Breast epithelium (tissue), 4 donors: ENCODE data around the gene MB21D2. TPM values are rescaled to one million over a fixed set of nuclear protein-coding genes. Genes with fewer than 3 reads are reported as not detected.

Experiments used
- DNase-seq, 2 donors: peaks; one replicate each; pipeline ENCODE4 v3.0.0-alpha.2; 2019; ENCODE audit warnings: low spot score in 2 of 2
- H3K27ac ChIP-seq, 2 donors: fragments of 200-600 bp; sonication (generic) in 1 of 2; one replicate each; pipeline ENCODE4 v1.5.1; 2016 to 2019; ENCODE audit warnings: mild to moderate bottlenecking in 1 of 2
- H3K27me3 ChIP-seq, 2 donors: fragments of 200-600 bp; sonication (generic) in 1 of 2; one replicate each; pipeline versions ENCODE4 v1.5.1 to v1.6.0; 2017 to 2019; ENCODE audit warnings: control low read depth in 1 of 2, mild to moderate bottlenecking in 1 of 2
- H3K36me3 ChIP-seq: fragments of 200-600 bp; one replicate; pipeline ENCODE4 v1.5.1; 2019
- H3K4me1 ChIP-seq, 2 donors: fragments of 200-600 bp; sonication (generic); one replicate each; pipeline ENCODE4 v1.5.1; 2016 to 2019; ENCODE audit warnings: control low read depth in 1 of 2
- H3K4me3 ChIP-seq, 3 donors: fragments of 200-600 bp; sonication (generic); 1 replicate in 2 of 3; 2 replicates in 1 of 3; pipeline ENCODE4 v1.5.1; 2016 to 2019; ENCODE audit warnings: mild to moderate bottlenecking in 3 of 3, moderate library complexity in 2 of 3
- H3K9me3 ChIP-seq, 2 donors: fragments of 200-600 bp; sonication (generic) in 1 of 2; one replicate each; pipeline ENCODE4 v1.5.1; 2016 to 2019; ENCODE audit warnings: control low read depth in 1 of 2
- CTCF ChIP-seq, 3 donors: fragments of 450-650 bp; IDR thresholded peaks; one replicate each; pipeline ENCODE4 v1.5.1; 2016 to 2017; ENCODE audit warnings: antibody characterized with exemption in 3 of 3, mild to moderate bottlenecking in 3 of 3, moderate library complexity in 3 of 3
- POLR2A ChIP-seq: fragments of 450-650 bp; IDR thresholded peaks from one replicate; pipeline ENCODE4 v1.6.1; 2016; ENCODE audit warnings: antibody characterized with exemption, mild to moderate bottlenecking, moderate library complexity
- POLR2AphosphoS5 ChIP-seq, 3 donors: sonication (generic); formaldehyde crosslinking; IDR thresholded peaks; one replicate each; pipeline ENCODE4 v1.6.1; 2017; ENCODE audit warnings: antibody characterized with exemption in 3 of 3
- intact Hi-C: fragments of 100-400 bp; cut with DNase I; formaldehyde crosslinking; loops from one replicate; pipeline ENCODE4 v1.15.1; 2023; ENCODE audit warnings: low total_unique reads
- total RNA-seq, 3 donors: library from RNA; depleted of rRNA; stranded (reverse); fragments of >200 nt; gene quantifications; one replicate each; pipeline ENCODE4 v1.1.0, GENCODE V29; 2016

The MB21D2 gene
- total RNA-seq, 3 donors from 2014 or later: 4.0 to 11.9 (median 6.2) TPM

DNA sequence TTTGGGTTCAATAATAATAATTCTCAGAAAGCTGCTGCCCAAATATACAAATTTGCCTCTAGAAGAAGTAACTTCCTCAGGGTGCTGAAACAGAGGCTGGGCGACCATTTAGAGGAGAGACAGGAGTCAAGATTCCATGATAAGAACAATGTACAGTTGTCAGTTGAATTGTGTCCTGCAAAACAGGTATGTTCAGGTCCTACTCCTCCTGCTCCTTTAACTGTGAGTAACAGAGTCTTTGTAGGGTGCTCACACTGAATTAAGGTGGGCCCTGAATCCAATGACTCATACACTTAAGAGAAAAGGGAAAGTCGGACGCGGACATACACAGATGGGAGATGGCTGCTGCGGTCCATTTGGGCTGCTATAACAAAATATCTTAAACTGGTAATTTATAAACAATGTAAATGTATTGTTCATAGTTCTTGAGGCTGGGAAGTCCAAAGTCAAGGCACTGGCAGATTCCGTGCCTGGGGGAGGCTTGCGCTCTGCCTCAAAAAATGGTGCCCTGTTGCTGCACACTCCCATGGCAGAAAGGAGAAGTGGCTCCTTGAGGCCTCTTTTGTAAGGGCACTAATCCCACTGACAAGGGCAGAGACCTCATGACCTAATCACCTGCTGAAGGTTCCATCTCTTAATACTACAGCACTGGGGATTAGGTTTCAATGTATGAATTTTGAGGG lies 55.1 kb downstream of the MB21D2 start:
- no peak overlapping the region for H3K4me3 ChIP-seq
- H3K27ac ChIP-seq: no peak overlapping the region
- DNase-seq: no peak
- no peaks in the 10 kb centered on the region for H3K36me3 ChIP-seq
- no peaks in the 10 kb centered on the region for H3K9me3 ChIP-seq
- intact Hi-C loops: no loop called here
- no peaks in the 10 kb centered on the region for H3K27me3 ChIP-seq
- H3K4me1 ChIP-seq: no peaks in the 10 kb centered on the region
- no peak for TF ChIP-seq CTCF (IDR thresholded peaks at IDR 0.05)
- no peak for TF ChIP-seq POLR2AphosphoS5 (IDR thresholded peaks at IDR 0.05)
- TF ChIP-seq POLR2A: no peak

- no peaks in the 10 kb centered on the region for H3K4me1 ChIP-seq
- no peak overlapping the region for H3K27ac ChIP-seq
- TF ChIP-seq POLR2A (no peak), CTCF (IDR thresholded peaks at IDR 0.05) (no peak), POLR2AphosphoS5 (IDR thresholded peaks at IDR 0.05) (no peak)
- no peaks in the 10 kb centered on the region for H3K27me3 ChIP-seq
- H3K4me3 ChIP-seq: no peak overlapping the region
- H3K36me3 ChIP-seq: no peaks in the 10 kb centered on the region
- no peaks in the 10 kb centered on the region for H3K9me3 ChIP-seq
- intact Hi-C loops: no loop called here
- DNase-seq: no peak
Observed at GRCh38 chr3:192861972-192862371, 55.7 kb downstream of the MB21D2 start.

DNA sequence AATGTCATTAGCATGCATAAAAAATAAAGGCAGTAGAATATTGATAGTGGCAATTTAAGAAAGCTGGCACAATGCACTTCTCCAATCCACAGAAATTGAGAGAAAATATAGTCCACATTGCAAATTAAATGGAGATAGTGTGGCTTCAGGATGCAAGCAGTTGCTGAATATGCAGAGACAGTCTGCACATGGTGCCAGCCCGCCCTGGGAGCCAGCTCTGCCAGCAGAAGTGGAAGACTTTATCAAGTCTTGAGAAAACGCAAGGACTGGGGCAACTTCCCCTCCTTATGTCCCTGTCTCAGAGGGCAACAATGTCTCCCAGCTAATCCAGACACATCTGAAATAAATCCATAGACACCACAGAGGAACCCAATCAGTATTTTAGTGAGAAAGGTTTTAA lies 57.2 kb downstream of the MB21D2 start:
- intact Hi-C loops: no loop called here
- no peak for TF ChIP-seq CTCF (IDR thresholded peaks at IDR 0.05)
- TF ChIP-seq POLR2AphosphoS5 (IDR thresholded peaks at IDR 0.05): no peak
- no peak for TF ChIP-seq POLR2A
- no peak overlapping the region for H3K4me3 ChIP-seq
- H3K36me3 ChIP-seq: no peaks in the 10 kb centered on the region
- DNase-seq: no peak
- no peaks in the 10 kb centered on the region for H3K9me3 ChIP-seq
- H3K4me1 ChIP-seq: no peaks in the 10 kb centered on the region
- no peak overlapping the region for H3K27ac ChIP-seq
- no peaks in the 10 kb centered on the region for H3K27me3 ChIP-seq

GRCh38 chr3:192858849-192859585 lies 58.6 kb downstream of the MB21D2 start:
- no peaks in the 10 kb centered on the region for H3K4me1 ChIP-seq
- TF ChIP-seq POLR2A: no peak
- no peak for TF ChIP-seq POLR2AphosphoS5 (IDR thresholded peaks at IDR 0.05)
- TF ChIP-seq CTCF (IDR thresholded peaks at IDR 0.05): no peak
- no peak overlapping the region for H3K4me3 ChIP-seq
- intact Hi-C loops: no loop called here
- no peak for DNase-seq
- H3K27ac ChIP-seq: no peak overlapping the region
- no peaks in the 10 kb centered on the region for H3K36me3 ChIP-seq
- H3K27me3 ChIP-seq: no peaks in the 10 kb centered on the region
- no peaks in the 10 kb centered on the region for H3K9me3 ChIP-seq

DNA sequence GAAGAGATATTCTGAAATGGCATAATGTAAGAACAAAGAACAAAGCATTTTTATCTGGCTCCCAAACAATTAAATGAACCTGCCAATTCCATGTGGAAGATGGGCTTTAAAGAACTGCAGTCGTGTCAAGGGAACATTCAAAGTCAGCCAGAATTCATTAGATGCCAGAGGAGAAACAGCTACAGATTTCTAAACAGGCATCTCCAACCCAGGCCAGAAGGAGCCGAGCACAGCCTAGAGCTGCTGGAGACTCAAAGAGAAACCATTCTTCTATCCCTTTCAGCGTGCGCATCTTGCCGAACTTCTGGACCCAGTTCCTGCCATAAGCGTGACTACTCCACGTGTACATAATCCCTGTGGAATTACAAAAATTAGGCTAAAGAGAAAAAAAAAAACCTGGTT lies 60.4 kb downstream of the MB21D2 start:
- Histone ChIP-seq H3K4me3 (peak overlapping the region in 2 of 3 donors; percentile 9 to 10), H3K4me1 (no peaks in the 10 kb centered on the region), H3K9me3 (no peaks in the 10 kb centered on the region), H3K27ac (peak overlapping the region in 1 of 2 donors; percentile 30), H3K36me3 (no peaks in the 10 kb centered on the region), H3K27me3 (no peaks in the 10 kb centered on the region)
- TF ChIP-seq POLR2AphosphoS5 (IDR thresholded peaks at IDR 0.05) (no peak), POLR2A (no peak), CTCF (IDR thresholded peaks at IDR 0.05) (no peak)
- intact Hi-C loops: no loop called here
- DNase-seq: no peak
